HG03066 (cell line): ENCODE data around the gene MRPS10.
"Not testable (repeated sequence)": the region's sequence is repeated elsewhere in the genome, so short reads cannot be mapped to it uniquely, and the experiment has no call there.

Source experiments
- ATAC-seq: cut with Tn5 transposase; IDR thresholded peaks from one replicate; pipeline ENCODE4 v1.9.1; 2021; ENCODE audit warnings: low read depth; ENCODE audit not compliant: unreplicated experiment

Gene MRPS10

GRCh38 chr6:42182101-42182500 is 35.6 kb downstream of the MRPS10 start:
- ATAC-seq: no peak

DNA sequence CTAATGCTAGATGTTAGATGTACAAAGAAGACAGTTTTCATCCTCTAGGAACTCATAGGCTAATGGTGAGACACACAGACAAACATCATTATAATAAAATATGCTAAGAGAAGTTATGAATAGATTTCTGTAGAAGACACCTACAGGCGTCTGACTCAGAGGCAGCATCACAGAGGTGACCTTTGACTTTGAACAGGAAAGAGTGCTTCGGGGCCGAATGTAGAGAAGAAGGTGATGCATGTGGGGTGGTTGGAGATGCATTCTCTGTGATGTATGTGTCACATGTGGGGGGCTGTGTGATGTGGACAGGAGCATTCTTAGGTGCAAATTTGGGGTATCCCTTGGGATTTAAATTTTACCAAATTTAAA is 37.7 kb downstream of the MRPS10 start:
- no peak for ATAC-seq

- ATAC-seq: no peak
Measured at GRCh38 chr6:42179261-42179944, 38.3 kb downstream of the MRPS10 start.

DNA sequence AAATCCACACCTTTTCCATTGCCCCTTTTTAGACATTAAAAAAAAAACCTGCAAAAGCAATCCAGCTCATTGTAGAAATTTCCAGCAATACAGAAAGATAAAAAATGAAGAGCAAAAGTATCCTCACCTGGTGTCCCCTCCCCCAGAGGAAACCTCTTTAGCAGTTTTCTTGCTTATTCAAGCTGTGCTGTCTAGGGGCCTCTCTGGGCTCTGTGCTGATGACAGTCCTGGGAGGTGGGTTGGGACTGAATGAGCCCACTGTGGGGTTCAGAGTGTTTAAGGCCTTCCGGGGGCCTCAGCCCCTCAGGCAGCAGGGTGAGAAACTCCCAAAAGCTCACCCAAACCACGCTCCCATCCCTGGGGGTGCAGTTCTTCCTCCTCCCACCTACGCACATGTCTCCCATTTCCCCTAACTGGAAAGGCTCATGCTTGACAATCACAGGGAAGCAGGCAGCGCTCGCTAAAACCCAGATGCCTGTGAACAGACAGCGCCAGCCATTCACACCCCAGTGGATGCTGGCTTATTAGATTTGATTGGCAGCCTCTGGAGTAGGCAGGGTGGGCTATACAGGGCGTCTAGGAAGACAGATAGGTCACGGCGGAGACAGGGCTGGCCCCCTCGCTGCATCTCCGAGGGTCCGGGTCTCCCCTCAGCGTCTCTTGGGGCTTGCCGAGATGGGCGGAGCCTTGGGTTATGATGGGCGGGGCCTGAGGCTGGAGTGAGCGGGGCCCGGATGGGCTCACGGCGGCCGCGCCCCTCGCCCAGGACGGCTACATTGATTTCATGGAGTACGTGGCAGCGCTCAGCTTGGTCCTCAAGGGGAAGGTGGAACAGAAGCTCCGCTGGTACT is 39.9 kb downstream of the MRPS10 start:
- no peak for ATAC-seq

DNA sequence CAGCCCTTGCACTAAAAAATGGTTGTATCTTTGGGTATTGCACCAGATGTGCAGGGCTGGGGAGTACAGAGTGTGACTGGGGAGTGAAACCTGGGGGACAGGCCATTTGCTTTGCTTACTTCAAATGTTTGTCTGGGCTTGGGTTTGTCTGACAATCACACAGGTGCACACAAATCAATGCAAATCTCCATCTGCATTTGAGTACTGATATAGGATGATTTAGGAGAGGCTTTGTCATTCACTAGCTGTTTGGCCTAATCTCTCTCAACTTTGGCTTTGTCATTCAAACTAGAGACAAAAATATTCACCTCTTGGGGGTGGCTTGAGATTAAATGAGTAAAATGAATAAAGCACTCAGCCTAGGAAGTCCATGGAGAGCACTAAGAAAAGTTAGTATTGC is 40.7 kb downstream of the MRPS10 start:
- ATAC-seq: no peak

DNA sequence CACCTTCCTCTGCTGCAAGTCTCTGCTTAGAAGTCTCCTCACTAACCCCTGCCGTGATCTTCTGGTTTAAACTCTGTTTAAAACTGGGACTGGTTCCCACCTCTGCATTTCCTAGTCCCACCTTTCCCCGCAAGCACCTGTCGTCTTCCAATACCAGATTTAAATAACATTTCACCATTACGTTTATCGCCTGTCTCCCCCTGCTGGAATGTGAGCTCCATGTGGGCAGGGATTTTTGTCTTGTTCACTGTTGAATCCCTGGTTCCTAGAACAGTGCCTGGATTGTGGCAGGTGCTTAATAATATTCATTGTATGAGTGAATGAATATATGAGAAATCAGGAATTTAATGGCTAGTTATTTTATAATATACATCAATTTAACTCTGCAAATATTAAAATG is 41.8 kb downstream of the MRPS10 start:
- no peak for ATAC-seq

- no peak for ATAC-seq
Measured at GRCh38 chr6:42173101-42173500, 44.6 kb downstream of the MRPS10 start, which contains the start of gene GUCA1A. Gene GUCA1A (plus strand): TSS chr6:42173364. CDS start chr6:42173614, 250 bp downstream.

DNA sequence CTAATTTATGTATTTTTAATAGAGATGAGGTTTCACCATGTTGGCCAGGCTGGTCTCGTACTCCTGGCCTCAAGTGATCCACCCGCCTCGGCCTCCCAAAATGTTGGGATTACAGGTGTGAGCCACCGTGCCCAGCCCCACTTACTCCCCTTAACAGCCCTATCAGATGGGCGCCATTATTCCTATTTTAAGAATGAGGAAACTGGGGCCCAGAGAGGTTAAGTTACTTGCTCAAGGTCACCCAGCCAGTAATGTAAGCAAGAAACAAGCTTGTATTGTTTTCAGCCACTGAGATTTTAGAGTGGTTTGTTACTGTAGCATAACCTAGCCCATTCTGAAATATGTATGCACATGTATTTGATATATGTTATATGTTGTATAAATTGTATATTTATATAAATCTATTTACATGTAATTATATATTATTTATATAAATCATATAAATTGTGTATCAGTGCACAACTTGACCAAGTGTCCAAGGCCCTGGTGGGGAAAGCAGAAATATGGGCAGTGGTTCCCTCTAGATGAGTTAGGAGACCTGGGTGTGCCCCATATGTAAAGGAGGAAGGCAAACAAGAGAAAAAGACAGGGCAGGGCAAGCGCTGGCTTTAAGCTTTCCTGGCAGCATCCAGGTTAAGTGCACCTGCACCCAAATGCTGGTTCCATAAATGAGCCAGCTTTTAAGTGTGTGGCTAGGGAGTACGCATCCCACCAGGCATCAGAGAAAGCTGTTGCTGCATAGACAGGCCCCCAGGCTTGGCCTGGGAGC is 45.7 kb downstream of the MRPS10 start:
- no peak for ATAC-seq

DNA sequence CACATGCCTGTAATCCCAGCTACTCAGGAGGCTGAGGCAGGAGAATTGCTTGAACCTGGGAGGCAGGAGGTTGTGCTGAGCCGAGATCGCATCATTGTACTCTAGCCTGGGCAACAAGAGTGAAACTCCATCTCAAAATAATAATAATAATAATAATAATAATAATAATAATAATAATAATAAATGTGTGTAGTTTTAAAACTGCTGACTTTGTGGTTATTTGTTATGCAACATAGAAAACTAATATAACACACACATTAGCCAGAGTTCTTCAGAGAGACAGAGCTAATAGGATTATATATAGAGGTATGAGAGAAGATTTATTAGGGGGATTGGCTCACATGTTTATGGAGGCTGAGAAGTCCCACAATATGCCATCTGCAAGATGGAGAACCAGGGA is 47.9 kb downstream of the MRPS10 start:
- not testable (repeated sequence) for ATAC-seq

GRCh38 chr6:42168650-42169049 is 49.0 kb downstream of the MRPS10 start:
- ATAC-seq: no peak

DNA sequence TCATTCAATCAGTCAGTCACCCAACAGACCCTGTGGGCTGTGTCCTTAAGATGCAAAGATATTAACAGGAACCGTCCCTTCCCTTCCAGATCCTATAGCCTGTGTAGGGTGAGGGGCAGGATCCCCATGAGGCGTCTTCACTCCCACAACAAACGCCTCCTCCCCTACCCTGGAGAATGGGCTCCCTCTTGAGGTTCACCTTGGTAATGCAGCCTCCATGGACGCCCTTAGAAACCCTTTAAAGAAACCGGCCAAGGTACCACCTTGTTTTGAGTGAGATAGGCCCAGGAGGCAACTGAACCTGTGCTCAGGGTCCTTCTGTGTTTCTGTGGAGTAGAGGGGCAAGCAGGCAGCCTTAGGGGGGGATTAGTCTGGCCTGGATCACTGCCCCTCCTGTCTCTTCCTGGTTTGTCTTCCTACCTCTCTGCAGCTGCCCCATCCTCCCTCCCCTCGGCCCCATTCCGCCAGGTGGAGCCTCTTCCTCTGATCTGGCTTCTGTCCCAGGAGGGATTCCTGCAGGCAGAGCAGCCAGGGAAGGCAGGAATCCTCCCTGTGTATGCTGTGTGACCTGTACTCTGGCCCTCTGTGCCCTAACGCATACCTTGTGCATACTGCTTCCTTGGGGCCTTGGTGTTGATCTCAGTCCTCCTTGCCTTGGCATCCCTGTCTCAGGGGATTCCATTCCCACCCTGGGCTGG is 51.1 kb downstream of the MRPS10 start:
- no peak for ATAC-seq

DNA sequence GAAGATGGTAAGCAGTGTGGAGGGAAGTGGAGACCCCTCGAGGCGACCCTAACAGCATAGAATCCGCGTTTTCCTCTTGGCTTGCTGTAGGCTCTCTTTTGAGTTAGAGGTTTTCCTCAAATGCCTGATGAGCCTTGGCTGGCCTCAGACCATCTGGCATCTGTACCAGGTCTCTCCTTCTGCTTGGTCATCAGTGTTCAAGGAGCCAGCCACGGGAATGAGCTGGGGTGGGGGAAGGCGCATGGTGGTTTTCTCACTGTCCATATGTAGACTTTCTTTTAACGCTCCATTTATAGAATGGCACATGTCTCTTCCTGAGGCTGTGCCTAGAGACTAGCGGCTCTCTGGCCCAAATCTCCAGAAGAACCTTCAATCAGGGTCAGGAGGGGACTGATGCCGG is 52.6 kb downstream of the MRPS10 start:
- ATAC-seq: no peak

- ATAC-seq: no peak
Measured at GRCh38 chr6:42163981-42164380, 53.7 kb downstream of the MRPS10 start.

- no peak for ATAC-seq
Measured at GRCh38 chr6:42162812-42163211, 54.8 kb downstream of the MRPS10 start.

DNA sequence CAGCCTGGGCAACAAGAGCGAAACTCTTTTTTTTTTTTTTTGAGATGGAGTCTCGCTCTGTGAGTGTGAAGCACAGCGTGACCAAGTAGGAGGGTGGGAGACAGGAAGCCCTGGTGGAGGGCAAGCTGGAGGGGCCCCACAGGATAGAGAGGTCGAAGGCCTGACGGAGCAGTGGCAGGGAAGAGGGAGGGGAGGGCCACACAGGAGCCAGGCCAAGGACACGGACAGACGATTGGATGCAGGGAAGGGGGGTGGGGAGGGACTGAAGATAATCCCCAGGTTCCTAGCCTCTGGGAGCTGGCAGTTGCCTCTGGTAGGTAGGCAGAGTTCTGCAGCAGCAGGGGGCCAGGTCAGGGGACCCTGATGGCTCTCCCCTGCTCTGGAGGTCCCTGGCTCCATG is 55.3 kb downstream of the MRPS10 start:
- no peak for ATAC-seq

GRCh38 chr6:42159431-42160024 is 58.1 kb downstream of the MRPS10 start:
- ATAC-seq: no peak

- no peak for ATAC-seq
Measured at GRCh38 chr6:42158631-42159030, 59.0 kb downstream of the MRPS10 start.

GRCh38 chr6:42158011-42158410 is 59.6 kb downstream of the MRPS10 start:
- no peak for ATAC-seq
